ENCODE results near the gene WASF2.
"Not testable (repeated sequence)": the region's sequence is repeated elsewhere in the genome, so short reads cannot be mapped to it uniquely, and the experiment has no call there.

Gene WASF2

GRCh38 chr1:27438621-27439061 is 51.3 kb downstream of the WASF2 start:
- TF ChIP-seq CTCF (IDR thresholded peaks at IDR 0.05) = no peak
- H3K9me3 ChIP-seq = no peaks in the 10 kb centered on the region
- H3K36me3 ChIP-seq = peaks cover 11% of the 10 kb centered on the region
- H3K4me3 ChIP-seq (ENCODE audit: low read depth in 1 of 2, low read length in 1 of 2) = no peak overlapping the region
- peaks cover 54 to 56% of the 10 kb centered on the region in 2 experiments for H3K4me1 ChIP-seq (ENCODE audit: control insufficient read depth in 1 of 2, insufficient read depth in 1 of 2, low read depth in 1 of 2, low read length in 1 of 2)
- H3K27ac ChIP-seq = peak overlapping the region; percentile 86
- no peaks in the 10 kb centered on the region for H3K27me3 ChIP-seq

GRCh38 chr1:27436204-27437159 is 53.5 kb downstream of the WASF2 start:
- peak overlapping the region; percentile 0 to 38 for H3K4me3 ChIP-seq (ENCODE audit: low read depth in 1 of 2, low read length in 1 of 2)
- peaks cover 11% of the 10 kb centered on the region for H3K36me3 ChIP-seq
- peak overlapping the region; percentile 86 for H3K27ac ChIP-seq
- H3K9me3 ChIP-seq = no peaks in the 10 kb centered on the region
- TF ChIP-seq CTCF (IDR thresholded peaks at IDR 0.05) = no peak
- no peaks in the 10 kb centered on the region for H3K27me3 ChIP-seq
- H3K4me1 ChIP-seq (ENCODE audit: control insufficient read depth in 1 of 2, insufficient read depth in 1 of 2, low read depth in 1 of 2, low read length in 1 of 2) = peaks cover 65 to 72% of the 10 kb centered on the region in 2 experiments

- H3K36me3 ChIP-seq = peaks cover 5% of the 10 kb centered on the region
- H3K27me3 ChIP-seq = no peaks in the 10 kb centered on the region
- no peaks in the 10 kb centered on the region for H3K9me3 ChIP-seq
- peaks cover 73 to 80% of the 10 kb centered on the region in 2 experiments for H3K4me1 ChIP-seq (ENCODE audit: control insufficient read depth in 1 of 2, insufficient read depth in 1 of 2, low read depth in 1 of 2, low read length in 1 of 2)
- TF ChIP-seq CTCF (IDR thresholded peaks at IDR 0.05) = no peak
- peak overlapping the region in 1 of 2 experiments; percentile 0 for H3K4me3 ChIP-seq (ENCODE audit: low read depth in 1 of 2, low read length in 1 of 2)
- H3K27ac ChIP-seq = peak overlapping the region; percentile 86
These were observed 54.3 kb downstream of the WASF2 start for GRCh38 chr1:27435566-27436203.

- H3K27ac ChIP-seq = peak overlapping the region; percentile 86
- H3K4me3 ChIP-seq (ENCODE audit: low read depth in 1 of 2, low read length in 1 of 2) = no peak overlapping the region
- no peaks in the 10 kb centered on the region for H3K9me3 ChIP-seq
- H3K36me3 ChIP-seq = no peaks in the 10 kb centered on the region
- no peak for TF ChIP-seq CTCF (IDR thresholded peaks at IDR 0.05)
- no peaks in the 10 kb centered on the region for H3K27me3 ChIP-seq
- peaks cover 83 to 94% of the 10 kb centered on the region in 2 experiments for H3K4me1 ChIP-seq (ENCODE audit: control insufficient read depth in 1 of 2, insufficient read depth in 1 of 2, low read depth in 1 of 2, low read length in 1 of 2)
These were observed 56.3 kb downstream of the WASF2 start for GRCh38 chr1:27433706-27434105.

- H3K9me3 ChIP-seq; H3K36me3 ChIP-seq; H3K4me3 ChIP-seq (ENCODE audit: low read depth in 1 of 2, low read length in 1 of 2); H3K27me3 ChIP-seq: not testable (repeated sequence)
- peak overlapping the region; percentile 86 for H3K27ac ChIP-seq
- H3K4me1 ChIP-seq (ENCODE audit: control insufficient read depth in 1 of 2, insufficient read depth in 1 of 2, low read depth in 1 of 2, low read length in 1 of 2) = peaks cover 85 to 95% of the 10 kb centered on the region in 2 experiments
These were observed 57.2 kb downstream of the WASF2 start for GRCh38 chr1:27432725-27433124.

- Histone ChIP-seq H3K4me1 (ENCODE audit: control insufficient read depth in 1 of 2, insufficient read depth in 1 of 2, low read depth in 1 of 2, low read length in 1 of 2) (peaks cover 87 to 90% of the 10 kb centered on the region in 2 experiments), H3K4me3 (ENCODE audit: low read depth in 1 of 2, low read length in 1 of 2) (peak overlapping the region in 1 of 2 experiments; percentile 2), H3K27ac (peak overlapping the region; percentile 80)
These were observed 58.4 kb downstream of the WASF2 start for GRCh38 chr1:27431601-27431940.

More at GRCh38 chr1:27431601-27431940, 58.4 kb downstream of the WASF2 start:
- peaks cover 21% of the 10 kb centered on the region for H3K36me3 ChIP-seq
- H3K27me3 ChIP-seq = no peaks in the 10 kb centered on the region
- TF ChIP-seq CTCF (IDR thresholded peaks at IDR 0.05) = no peak
- H3K9me3 ChIP-seq = no peaks in the 10 kb centered on the region
